ENCODE measurements around the gene HSPA6. TPM values are rescaled to one million over a fixed set of nuclear protein-coding genes. Genes with fewer than 3 reads are reported as not detected.

HSPA6 gene
- total and polyA plus RNA-seq, 10 of the 15 experiments (the other 5 are each of a cell fraction or from before 2014, with no cell fraction given): 0.05 to 8.8 (median 0.66) TPM

DNA sequence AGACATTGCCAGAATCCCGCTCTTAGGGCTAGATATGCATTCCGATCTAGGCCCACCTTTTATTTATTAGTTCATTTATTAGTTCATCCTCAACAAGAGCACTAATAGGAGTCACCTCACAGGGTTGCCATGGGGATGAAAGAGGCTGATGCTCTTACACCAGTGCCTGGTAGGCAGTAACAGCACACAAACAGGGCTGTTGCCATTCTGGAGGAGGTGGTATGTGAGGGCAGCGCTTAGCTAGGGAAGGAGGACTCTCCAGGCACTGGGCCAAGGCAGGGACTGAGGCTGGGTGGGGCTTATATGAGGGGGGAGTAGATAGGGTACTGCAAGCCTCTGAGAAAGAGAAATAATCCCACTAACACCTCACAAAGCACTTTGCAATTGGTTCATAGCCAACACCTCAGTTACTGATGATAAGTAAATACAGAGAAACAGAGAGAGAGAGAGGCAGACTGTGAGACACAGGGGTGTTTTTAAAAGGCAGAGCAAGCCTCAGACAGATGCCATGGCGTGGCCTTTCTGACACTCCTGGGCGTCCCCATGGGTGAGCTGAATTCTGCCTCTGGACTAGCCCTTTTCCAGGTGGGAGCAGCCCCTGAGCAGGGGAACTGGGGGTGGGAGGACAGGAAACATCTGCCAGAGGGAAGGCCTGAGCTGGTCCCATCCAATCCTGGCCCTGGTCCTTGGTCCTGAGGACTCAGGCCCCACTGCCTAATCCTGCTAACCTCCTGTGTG lies 13.2 kb upstream of the HSPA6 start:
- ATAC-seq (no peak), DNase-seq (ENCODE audit: low read depth, low spot score) (no peak), FAIRE-seq (no peak)
- no peaks in the 10 kb centered on the region for H3K36me3 ChIP-seq (ENCODE audit: control insufficient read depth in 2 of 2, insufficient read depth in 2 of 2, low read length in 1 of 2)
- no peaks in the 10 kb centered on the region for H3K9me3 ChIP-seq (replicated peaks; ENCODE audit: control insufficient read depth, insufficient read depth, low read length)
- in situ Hi-C loops (cut with MboI) (no loop called here), intact Hi-C loops (cut with micrococcal nuclease; ENCODE audit: unreplicated experiment) (no loop called here)
- WGBS (ENCODE audit: insufficient coverage, insufficient replicate concordance, low lambda C conversion rate, missing lambda C conversion rate): 63% methylated on average over 5 of the region's 5 CpGs
- RAD21 ChIA-PET (ENCODE audit: unreplicated experiment): no interaction called here
- SMC1A ChIA-PET (ENCODE audit: uncharacterized antibody, unreplicated experiment): interaction anchor here (1.0 kb wide), 1 partner anchor 21 kb away, joined by 3 read pairs; no protein-coding TSS in a partner anchor
- BruUV-seq (replicated peaks): no TSS peak
- no peak for TF ChIP-seq WRNIP1 (IDR thresholded peaks at IDR 0.05; ENCODE audit: borderline replicate concordance, low read depth, low read length)
- TF ChIP-seq, protein P1, sequence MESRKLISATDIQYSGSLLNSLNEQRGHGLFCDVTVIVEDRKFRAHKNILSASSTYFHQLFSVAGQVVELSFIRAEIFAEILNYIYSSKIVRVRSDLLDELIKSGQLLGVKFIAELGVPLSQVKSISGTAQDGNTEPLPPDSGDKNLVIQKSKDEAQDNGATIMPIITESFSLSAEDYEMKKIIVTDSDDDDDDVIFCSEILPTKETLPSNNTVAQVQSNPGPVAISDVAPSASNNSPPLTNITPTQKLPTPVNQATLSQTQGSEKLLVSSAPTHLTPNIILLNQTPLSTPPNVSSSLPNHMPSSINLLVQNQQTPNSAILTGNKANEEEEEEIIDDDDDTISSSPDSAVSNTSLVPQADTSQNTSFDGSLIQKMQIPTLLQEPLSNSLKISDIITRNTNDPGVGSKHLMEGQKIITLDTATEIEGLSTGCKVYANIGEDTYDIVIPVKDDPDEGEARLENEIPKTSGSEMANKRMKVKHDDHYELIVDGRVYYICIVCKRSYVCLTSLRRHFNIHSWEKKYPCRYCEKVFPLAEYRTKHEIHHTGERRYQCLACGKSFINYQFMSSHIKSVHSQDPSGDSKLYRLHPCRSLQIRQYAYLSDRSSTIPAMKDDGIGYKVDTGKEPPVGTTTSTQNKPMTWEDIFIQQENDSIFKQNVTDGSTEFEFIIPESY (IDR thresholded peaks at IDR 0.05): no peak
- TF ChIP-seq POLR2AphosphoS5 (IDR thresholded peaks at IDR 0.05; ENCODE audit: low read length): no peak
- TF ChIP-seq DPF2 (IDR thresholded peaks at IDR 0.05): no peak
- TF ChIP-seq, protein P2, sequence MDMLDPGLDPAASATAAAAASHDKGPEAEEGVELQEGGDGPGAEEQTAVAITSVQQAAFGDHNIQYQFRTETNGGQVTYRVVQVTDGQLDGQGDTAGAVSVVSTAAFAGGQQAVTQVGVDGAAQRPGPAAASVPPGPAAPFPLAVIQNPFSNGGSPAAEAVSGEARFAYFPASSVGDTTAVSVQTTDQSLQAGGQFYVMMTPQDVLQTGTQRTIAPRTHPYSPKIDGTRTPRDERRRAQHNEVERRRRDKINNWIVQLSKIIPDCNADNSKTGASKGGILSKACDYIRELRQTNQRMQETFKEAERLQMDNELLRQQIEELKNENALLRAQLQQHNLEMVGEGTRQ (IDR thresholded peaks at IDR 0.05; ENCODE audit: borderline replicate concordance, low read depth, low read length): no peak
- no peak for TF ChIP-seq ASH2L (IDR thresholded peaks at IDR 0.05; ENCODE audit: borderline replicate concordance, low read depth)
- TF ChIP-seq, protein P3, sequence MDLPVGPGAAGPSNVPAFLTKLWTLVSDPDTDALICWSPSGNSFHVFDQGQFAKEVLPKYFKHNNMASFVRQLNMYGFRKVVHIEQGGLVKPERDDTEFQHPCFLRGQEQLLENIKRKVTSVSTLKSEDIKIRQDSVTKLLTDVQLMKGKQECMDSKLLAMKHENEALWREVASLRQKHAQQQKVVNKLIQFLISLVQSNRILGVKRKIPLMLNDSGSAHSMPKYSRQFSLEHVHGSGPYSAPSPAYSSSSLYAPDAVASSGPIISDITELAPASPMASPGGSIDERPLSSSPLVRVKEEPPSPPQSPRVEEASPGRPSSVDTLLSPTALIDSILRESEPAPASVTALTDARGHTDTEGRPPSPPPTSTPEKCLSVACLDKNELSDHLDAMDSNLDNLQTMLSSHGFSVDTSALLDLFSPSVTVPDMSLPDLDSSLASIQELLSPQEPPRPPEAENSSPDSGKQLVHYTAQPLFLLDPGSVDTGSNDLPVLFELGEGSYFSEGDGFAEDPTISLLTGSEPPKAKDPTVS (IDR thresholded peaks at IDR 0.05; ENCODE audit: low read depth, low read length): no peak
- no peak for TF ChIP-seq MTA3 (IDR thresholded peaks at IDR 0.05; ENCODE audit: borderline replicate concordance, low read length)
- TF ChIP-seq GATAD2B (conservative IDR thresholded peaks at IDR 0.05; ENCODE audit: low read depth): no peak
- no peak for TF ChIP-seq EGR1 (IDR thresholded peaks at IDR 0.05; ENCODE audit: borderline replicate concordance in 1 of 2, low read depth in 2 of 2, low read length in 2 of 2)
- CTCF ChIA-PET: no interaction called here
- H3K27me3 ChIP-seq (replicated peaks in 1 of 2; ENCODE audit: control insufficient read depth in 2 of 2, insufficient read depth in 2 of 2, low read length in 1 of 2): no peaks in the 10 kb centered on the region
- H3K27ac ChIP-seq (ENCODE audit: control insufficient read depth, insufficient read depth): no peak overlapping the region
- no peaks in the 10 kb centered on the region for H3K4me1 ChIP-seq (ENCODE audit: control insufficient read depth, insufficient read depth, low read length)
- H2AFZ ChIP-seq (ENCODE audit: control insufficient read depth, low read depth, low read length): no peak overlapping the region
- H3K9ac ChIP-seq (ENCODE audit: control insufficient read depth, insufficient read depth, low read length): no peak overlapping the region
- H4K20me1 ChIP-seq (ENCODE audit: control insufficient read depth, insufficient read depth): no peaks in the 10 kb centered on the region
- no peak overlapping the region for H3K4me2 ChIP-seq (ENCODE audit: control insufficient read depth, insufficient read depth)
- H3K4me3 ChIP-seq: no peak overlapping the region
- POLR2A ChIA-PET: no interaction called here
- H3K79me2 ChIP-seq (ENCODE audit: control insufficient read depth, insufficient read depth, low read length): no peaks in the 10 kb centered on the region

Measured in GM12878 (cell line).